ENCODE data around the gene MAMDC2. TPM values are rescaled to one million over a fixed set of nuclear protein-coding genes. Genes with fewer than 3 reads are reported as not detected.

MAMDC2 gene
- total RNA-seq, 2 donors from 2014 or later, result 0.44 to 1.4 TPM

- Histone ChIP-seq H3K4me1 (ENCODE audit: control insufficient read depth, insufficient read depth, low read length) (no peaks in the 10 kb centered on the region), H3K4me3 (ENCODE audit: low read length) (no peak overlapping the region), H3K27ac (ENCODE audit: low read depth, low read length) (no peak overlapping the region), H3K9ac (ENCODE audit: extremely low read depth, low read length, poor library complexity, severe bottlenecking) (no peak overlapping the region), H3K9me3 (ENCODE audit: control insufficient read depth, low read length) (no peaks in the 10 kb centered on the region), H3K27me3 (ENCODE audit: control insufficient read depth, insufficient read depth, low read length, poor library complexity, severe bottlenecking) (no peaks in the 10 kb centered on the region), H3K36me3 (ENCODE audit: control insufficient read depth, insufficient read depth, low read length) (no peaks in the 10 kb centered on the region)
- Mint-ChIP-seq H3K4me1 (no peaks in the 10 kb centered on the region), H3K9me3 (no peaks in the 10 kb centered on the region), H3K27me3 (ENCODE audit: insufficient read depth) (no peaks in the 10 kb centered on the region), H3K36me3 (ENCODE audit: low read depth) (no peaks in the 10 kb centered on the region), H3K27ac (no peak overlapping the region), H3K4me3 (no peak overlapping the region)
- no peak for DNase-seq
- TF ChIP-seq CTCF (conservative IDR thresholded peaks at IDR 0.05), result no peak
- 88 to 92% methylated on average over 2 to 3 of the region's 3 CpGs for WGBS, 2 experiments (ENCODE audit: insufficient coverage in 1 of 2, insufficient read length in 1 of 2)
Observed at GRCh38 chr9:70010015-70010414, 33.6 kb upstream of the MAMDC2 start.

GRCh38 chr9:70011366-70011765 is 32.3 kb upstream of the MAMDC2 start:
- Histone ChIP-seq H3K4me1 (ENCODE audit: control insufficient read depth, insufficient read depth, low read length) (no peaks in the 10 kb centered on the region), H3K9me3 (ENCODE audit: control insufficient read depth, low read length) (no peaks in the 10 kb centered on the region), H3K4me3 (ENCODE audit: low read length) (no peak overlapping the region), H3K27me3 (ENCODE audit: control insufficient read depth, insufficient read depth, low read length, poor library complexity, severe bottlenecking) (no peaks in the 10 kb centered on the region), H3K27ac (ENCODE audit: low read depth, low read length) (no peak overlapping the region), H3K36me3 (ENCODE audit: control insufficient read depth, insufficient read depth, low read length) (no peaks in the 10 kb centered on the region), H3K9ac (ENCODE audit: extremely low read depth, low read length, poor library complexity, severe bottlenecking) (no peak overlapping the region)
- no peak for DNase-seq
- Mint-ChIP-seq H3K27me3 (ENCODE audit: insufficient read depth) (no peaks in the 10 kb centered on the region), H3K9me3 (no peaks in the 10 kb centered on the region), H3K4me3 (no peak overlapping the region), H3K27ac (no peak overlapping the region), H3K4me1 (no peaks in the 10 kb centered on the region), H3K36me3 (ENCODE audit: low read depth) (no peaks in the 10 kb centered on the region)
- 96 to 100% methylated on average over 1 of the region's 1 CpG for WGBS, 2 experiments (ENCODE audit: insufficient coverage in 1 of 2, insufficient read length in 1 of 2)
- no peak for TF ChIP-seq CTCF (conservative IDR thresholded peaks at IDR 0.05)

- WGBS, 2 experiments (ENCODE audit: insufficient coverage in 1 of 2, insufficient read length in 1 of 2), result no CpG with 5 or more reads among the region's 1 CpG
- H3K9ac ChIP-seq (ENCODE audit: extremely low read depth, low read length, poor library complexity, severe bottlenecking), result no peak overlapping the region
- no peak for TF ChIP-seq CTCF (conservative IDR thresholded peaks at IDR 0.05)
- H3K36me3 Mint-ChIP-seq (ENCODE audit: low read depth), result no peaks in the 10 kb centered on the region
- no peak overlapping the region for H3K4me3 ChIP-seq (ENCODE audit: low read length)
- H3K27me3 ChIP-seq (ENCODE audit: control insufficient read depth, insufficient read depth, low read length, poor library complexity, severe bottlenecking), result no peaks in the 10 kb centered on the region
- no peak overlapping the region for H3K27ac Mint-ChIP-seq
- H3K9me3 Mint-ChIP-seq, result no peaks in the 10 kb centered on the region
- no peak overlapping the region for H3K4me3 Mint-ChIP-seq
- no peaks in the 10 kb centered on the region for H3K9me3 ChIP-seq (ENCODE audit: control insufficient read depth, low read length)
- peak; percentile 52 for DNase-seq
- H3K36me3 ChIP-seq (ENCODE audit: control insufficient read depth, insufficient read depth, low read length), result no peaks in the 10 kb centered on the region
- no peaks in the 10 kb centered on the region for H3K4me1 ChIP-seq (ENCODE audit: control insufficient read depth, insufficient read depth, low read length)
- H3K27me3 Mint-ChIP-seq (ENCODE audit: insufficient read depth), result no peaks in the 10 kb centered on the region
- H3K4me1 Mint-ChIP-seq, result no peaks in the 10 kb centered on the region
- no peak overlapping the region for H3K27ac ChIP-seq (ENCODE audit: low read depth, low read length)
Observed at GRCh38 chr9:70012569-70012968, 31.1 kb upstream of the MAMDC2 start.
